Amygdala (tissue), 56 donors: ENCODE results near the gene KDM3A.

Experiments
- DNase-seq, 56 donors: peaks; one replicate each; lab custom pipeline; 2025; lab: John Stamatoyannopoulos, UW

The KDM3A gene, protein sequence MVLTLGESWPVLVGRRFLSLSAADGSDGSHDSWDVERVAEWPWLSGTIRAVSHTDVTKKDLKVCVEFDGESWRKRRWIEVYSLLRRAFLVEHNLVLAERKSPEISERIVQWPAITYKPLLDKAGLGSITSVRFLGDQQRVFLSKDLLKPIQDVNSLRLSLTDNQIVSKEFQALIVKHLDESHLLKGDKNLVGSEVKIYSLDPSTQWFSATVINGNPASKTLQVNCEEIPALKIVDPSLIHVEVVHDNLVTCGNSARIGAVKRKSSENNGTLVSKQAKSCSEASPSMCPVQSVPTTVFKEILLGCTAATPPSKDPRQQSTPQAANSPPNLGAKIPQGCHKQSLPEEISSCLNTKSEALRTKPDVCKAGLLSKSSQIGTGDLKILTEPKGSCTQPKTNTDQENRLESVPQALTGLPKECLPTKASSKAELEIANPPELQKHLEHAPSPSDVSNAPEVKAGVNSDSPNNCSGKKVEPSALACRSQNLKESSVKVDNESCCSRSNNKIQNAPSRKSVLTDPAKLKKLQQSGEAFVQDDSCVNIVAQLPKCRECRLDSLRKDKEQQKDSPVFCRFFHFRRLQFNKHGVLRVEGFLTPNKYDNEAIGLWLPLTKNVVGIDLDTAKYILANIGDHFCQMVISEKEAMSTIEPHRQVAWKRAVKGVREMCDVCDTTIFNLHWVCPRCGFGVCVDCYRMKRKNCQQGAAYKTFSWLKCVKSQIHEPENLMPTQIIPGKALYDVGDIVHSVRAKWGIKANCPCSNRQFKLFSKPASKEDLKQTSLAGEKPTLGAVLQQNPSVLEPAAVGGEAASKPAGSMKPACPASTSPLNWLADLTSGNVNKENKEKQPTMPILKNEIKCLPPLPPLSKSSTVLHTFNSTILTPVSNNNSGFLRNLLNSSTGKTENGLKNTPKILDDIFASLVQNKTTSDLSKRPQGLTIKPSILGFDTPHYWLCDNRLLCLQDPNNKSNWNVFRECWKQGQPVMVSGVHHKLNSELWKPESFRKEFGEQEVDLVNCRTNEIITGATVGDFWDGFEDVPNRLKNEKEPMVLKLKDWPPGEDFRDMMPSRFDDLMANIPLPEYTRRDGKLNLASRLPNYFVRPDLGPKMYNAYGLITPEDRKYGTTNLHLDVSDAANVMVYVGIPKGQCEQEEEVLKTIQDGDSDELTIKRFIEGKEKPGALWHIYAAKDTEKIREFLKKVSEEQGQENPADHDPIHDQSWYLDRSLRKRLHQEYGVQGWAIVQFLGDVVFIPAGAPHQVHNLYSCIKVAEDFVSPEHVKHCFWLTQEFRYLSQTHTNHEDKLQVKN (N-terminal part only)

DNA sequence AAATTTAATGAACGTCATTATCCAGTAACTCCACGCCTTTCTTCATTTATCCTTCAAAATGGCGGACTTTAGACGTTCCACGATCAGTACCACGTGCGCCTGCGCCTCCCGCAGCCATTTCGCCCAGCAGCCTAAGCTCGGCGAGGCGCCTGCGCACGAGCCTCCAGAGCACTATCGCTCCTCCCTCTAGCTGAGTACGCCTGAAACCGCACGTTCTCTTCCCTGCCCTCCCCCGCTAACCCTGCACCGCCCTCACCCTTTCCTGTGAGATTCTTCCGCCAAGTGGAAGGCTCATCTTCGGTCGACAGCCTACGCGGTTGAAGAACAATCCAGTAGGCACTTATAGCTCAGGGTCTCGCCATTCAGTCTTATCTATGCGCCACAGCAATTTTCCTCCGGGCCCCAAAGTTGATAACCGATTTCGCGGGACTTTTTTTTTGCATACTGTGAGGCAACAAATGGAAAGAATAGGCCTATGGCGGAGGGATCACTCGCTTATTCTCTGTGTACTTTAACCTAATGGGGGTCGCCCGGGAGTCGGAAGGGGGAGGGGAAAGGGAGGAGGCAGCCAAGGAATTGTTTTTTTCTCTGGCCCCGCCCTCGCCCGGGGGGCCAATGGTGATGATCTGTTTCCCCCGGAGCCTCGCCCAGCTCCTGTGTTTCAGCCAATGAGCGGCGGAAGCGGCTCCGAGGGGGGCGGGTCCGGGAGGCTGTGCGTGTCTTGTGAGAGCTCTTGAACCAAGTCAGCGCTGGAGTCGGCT, at the start of gene KDM3A:
Gene KDM3A (plus strand): TSS at position 741 of the 761 bp plus-strand sequence. CDS start 677 bp downstream, outside the sequence.
- peak; percentile 71 to 99 (median 97) for DNase-seq

DNA sequence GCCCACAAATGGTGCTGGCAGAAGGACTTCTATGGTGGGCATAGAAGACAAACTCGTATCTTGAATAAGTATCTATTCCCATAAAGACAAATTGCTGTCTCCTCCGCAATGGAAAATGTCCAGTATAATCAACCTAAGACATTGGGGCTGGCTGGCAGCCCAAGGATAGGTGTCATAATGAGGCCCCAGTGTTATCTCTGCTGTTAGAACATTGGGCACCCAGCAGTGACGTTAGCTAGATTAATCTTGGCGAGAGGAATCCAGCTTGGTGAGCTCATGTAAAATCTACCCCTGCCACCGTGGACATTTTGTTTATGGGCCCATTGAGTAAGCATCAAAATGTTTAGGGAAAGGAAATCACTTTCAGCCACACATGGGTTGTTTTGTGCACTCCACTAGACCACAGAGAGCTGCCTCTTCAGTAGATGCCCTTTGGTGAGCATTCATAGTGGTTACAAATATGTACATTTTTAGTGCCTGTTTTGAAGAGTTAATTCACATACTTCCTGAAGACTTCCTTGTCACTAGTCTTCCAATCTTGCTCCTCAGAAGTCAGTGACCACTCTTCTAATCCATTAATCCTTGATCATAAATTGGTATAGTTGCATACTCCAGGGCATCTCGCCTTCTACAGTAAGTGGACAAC, 48.2 kb upstream of the KDM3A start:
- no peak for DNase-seq

DNA sequence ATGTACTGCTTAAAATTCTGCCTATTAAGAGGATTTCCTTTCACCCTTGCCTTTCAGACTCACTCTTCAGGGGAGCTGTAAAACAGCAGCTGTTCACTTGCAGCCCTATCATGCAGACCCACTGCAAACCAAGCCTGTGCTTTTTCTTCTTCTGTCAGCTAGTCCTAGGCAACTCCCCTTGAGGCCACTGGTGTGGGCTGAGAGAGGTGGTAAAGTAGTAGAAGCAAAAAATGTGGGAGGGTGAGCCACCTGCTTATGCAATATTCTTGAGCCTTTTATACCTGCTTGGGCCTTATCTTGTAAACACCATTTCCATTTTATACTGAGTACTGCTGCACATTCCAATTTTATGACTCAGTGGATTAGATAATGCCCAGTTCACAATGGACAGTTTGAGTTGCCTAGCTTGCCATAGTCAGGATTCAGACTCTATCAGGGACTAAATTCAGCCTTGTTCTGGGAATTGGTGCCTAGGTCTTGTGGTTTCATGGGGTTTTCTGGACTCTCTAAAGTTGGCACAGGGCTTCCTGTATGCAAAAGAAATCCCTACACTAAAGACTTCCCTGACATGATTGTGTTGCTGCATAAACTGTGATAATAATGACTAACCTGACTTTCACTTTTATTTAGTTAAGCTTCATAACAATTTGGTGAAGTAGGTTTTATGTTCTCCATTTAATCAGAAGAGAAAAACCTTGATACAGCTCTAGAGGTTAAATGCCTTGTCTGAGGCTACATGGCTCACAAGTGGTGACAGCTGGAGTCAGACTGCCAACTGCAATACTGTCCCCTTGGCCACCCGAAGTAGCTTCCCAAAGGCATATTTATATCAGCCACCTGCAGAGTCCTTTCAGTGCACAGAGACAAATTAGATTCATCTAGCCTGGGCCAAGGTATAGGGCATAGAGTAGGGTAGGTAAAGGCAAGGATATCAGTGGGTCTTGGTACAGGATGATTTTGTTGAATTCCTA, 47.4 kb upstream of the KDM3A start:
- no peak for DNase-seq

DNA sequence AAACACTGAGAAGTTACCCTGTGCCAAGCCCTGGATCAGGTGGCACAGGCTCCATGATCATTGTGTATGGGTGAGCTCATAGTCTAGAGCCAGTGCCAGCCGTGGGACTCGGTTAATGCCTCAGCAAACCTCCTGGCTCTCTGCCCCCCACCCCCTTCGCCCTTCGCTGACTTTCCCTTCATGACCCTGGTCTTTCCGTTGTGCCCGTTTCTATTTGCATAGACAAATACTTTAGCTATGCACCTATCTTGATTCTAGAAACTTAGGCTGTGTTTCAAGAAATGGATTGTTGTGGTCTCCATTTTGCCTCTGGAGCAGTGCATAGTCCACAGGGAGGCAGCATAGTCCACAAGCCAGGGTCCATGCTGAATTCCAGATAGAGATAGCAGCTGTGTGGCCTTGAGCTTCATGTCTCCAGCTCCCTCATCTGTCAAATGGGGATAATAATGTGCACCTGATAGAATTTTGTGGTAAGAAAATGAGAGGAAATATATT, 44.8 kb upstream of the KDM3A start:
- peak in 36 of 56 donors; percentile 3 to 79 (median 32) for DNase-seq

DNA sequence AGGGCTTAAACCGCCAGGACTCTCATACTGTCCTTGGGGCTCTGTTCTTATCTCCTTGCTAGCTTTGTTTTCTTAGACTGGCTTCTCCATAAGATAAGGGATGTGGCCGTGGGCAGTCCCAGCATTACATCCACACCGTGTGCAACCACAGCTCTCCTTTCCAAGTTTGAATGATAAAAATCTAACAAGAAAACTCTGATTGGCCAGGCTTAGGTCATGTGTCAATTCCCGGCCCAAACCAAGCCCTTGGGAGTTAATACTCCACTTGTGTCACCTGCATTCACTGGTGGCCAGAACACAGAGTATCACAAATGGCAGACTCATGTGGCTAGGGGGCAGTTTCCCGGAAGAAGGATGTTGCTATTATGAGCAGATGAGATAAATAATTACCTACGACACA, 43.2 kb upstream of the KDM3A start:
- DNase-seq, result no peak

DNA sequence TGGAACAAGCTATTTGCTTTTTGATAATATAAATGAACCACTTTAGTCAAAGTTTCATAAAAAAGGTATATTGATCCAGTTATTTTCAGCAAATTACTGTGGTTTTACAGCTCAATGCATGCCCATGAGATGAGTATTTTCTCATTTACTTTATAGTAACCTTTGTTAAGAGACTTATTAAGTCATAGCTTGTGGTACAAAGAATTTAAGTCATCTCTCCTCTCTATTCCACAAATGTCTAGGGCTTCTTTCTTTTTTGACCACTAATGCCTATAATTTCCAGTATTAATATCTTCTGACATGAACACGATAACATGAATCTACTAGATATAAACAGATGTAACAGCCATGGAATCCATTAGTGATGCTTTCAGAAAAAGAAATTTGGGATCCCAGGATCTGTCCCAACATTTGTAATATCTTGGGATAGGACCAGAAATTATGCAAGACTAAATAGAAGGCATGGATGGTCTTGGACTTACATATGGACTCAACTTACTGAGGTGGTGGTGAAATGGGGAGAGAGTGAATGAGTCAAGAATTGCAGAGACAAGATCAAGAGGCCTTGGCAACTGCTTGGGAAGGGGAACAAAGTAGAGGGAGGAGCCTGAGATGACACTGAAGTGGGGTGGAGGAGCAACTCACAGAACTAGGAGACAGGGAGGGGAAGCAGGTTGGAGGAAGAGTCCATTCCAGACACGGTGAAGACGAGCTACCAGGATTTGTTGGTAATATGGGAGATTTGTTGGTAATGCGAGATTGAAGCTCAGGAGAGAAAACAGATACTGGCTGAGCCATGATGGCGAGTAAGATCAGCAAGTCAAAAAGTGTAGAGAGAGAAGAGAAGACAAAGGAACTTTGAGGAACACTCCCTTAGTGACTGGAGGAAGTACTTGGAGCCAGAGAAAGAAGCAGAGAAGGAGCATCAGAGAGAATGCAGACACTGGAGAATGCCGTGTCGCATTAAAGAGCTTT, 42.4 kb upstream of the KDM3A start:
- DNase-seq, result no peak

DNA sequence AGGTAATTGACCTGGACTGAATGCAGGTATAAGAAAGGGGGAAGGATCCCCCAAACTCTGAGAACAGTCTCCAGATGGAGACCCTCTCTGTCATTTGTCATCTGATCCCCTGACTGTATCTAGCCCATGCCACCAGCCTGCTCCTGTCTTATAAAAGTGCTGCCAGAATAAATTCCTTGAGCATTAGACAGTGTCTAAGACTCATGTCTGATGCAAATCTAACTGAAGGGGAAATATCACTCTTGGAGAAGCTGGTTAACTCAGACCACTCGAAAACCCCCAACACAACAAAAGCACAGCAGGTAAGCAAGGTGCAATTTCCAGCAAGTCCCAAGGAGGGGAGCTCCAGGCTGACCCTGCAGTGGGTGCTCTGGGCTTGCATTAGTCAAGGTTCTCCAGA, 40.9 kb upstream of the KDM3A start:
- no peak for DNase-seq

DNA sequence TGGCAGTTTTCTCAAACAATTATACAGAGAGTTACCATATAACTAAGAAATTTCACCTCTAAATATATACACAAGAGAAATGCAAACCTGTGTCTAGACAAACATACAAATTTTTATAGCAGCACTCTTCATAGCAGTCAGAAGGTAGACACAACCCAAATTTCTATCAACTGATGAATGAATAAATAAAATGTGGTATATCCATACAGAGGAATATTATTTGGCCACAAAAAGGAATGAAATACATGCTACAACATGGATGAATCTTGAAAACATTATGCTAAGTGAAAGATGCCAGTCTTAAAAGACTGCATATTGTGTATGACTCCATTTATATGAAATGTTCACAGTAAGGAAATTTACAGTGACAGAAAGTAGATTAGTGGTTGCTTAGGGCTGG, 30.6 kb upstream of the KDM3A start:
- DNase-seq, result no peak

DNA sequence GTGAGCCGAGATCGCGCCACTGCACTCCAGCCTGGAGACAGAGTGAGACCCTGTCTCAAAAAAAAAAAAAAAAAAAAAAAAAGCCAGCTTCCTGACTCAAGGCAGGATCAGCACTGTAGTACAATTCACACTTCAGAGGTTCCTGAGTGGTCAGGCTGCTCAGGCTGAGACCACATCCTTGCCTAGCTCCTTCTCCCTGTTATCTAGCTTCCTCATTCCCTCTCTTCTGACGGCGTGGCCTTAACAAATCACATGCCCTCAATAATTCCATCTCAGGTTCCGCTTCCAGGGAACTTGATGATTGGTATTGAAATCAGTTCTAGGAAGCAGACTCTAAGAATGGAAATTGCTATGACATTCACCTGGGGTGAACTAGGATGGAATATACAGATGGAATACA, 29.8 kb upstream of the KDM3A start:
- no peak for DNase-seq

DNA sequence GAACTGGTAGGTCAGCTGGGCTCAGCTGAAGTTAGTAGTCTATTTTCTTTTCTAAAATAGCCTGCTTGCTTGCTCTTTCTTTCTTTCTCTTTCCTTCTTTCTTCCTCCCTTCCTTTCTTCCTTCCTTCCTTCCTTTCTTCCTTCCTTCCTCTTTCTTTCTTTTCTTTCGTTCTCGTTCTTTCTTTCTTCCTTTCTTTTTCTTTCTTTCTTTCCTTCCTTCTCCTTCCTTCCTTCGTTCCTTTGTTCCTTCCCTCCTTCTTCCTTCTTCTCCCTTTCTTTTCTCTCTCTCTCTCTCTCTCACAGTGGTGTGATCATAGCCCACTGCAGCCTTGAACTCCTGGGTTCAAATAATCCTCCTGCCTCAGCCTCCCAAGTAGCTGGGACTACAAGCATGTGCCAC, 29.2 kb upstream of the KDM3A start:
- DNase-seq, result no peak

DNA sequence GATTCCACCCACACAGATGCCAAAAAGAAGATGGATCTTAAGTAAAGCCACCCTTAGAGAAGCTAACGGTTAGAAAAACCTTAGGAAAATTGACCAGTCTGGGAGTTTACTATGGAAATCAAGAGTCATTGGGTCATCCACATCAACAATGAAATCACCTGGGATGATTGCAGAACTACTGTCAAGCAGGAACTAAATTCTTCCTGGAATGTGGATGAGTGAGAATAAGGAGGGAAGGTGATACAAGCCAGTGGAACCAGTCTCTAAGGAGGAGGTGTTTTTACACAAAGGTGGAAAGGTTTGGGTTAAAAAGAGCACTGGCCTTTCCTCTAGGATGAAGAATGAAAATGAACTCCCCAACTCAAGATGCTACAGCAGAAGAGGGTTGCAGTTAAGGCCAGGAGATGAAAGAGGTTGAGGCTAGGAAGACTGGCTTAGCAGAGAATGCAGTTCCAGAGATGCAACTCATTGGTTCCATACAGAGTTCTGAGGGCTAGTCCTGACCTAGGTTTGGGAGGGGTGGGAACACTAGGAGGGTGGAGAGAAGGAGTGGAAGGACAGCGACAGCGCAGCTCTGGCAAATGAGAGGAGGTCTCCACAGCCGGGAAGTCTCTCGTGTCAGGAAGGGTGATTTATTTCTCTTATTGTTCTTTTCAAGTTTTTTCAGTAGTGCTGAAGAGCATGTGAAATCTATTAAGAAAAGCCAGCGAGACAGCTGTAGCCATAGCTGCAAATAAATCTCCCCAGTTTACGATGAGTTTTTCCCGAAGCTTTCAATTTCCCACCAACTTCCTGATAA, 27.7 kb upstream of the KDM3A start:
- no peak for DNase-seq

DNA sequence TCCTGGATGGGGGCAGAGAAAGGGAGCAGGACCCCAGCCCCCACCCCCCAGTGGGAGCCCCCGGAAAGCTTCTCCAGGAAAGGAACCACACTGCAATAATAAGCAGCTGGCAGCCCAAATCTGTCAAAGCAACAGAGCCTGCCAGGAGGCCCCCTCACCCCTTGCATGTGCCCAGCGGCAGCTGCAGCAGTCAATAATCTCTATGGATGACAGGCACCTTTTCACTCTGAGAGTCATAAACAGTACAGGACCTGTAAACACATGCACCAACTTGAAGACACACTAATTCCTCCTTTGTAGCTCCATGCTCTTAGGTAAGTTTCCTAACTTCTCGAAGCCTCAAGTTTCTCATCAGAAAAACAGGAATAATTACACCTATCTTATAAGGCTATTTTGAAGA, 26.2 kb upstream of the KDM3A start:
- DNase-seq, result no peak

DNA sequence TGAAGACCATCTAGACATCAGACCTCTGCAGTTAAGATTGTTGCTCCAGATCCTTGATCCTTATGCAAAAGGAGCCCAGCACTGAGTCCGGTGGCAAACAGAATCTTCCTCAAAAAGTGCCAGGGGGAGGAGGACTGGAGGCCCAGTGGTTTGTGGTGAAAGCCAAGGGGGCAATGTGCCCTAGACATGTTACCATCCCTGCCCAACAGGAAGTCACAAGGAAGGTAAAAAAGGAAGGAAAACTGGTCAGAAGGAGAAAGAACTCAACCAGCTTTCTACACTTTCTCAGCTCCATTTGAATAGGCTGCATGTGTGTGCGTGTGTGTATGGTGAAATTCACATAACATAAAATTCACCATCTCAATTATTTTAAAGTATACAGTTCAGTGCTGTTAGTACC, 25.0 kb upstream of the KDM3A start:
- DNase-seq, result peak in 1 of 56 donors; percentile 20

DNA sequence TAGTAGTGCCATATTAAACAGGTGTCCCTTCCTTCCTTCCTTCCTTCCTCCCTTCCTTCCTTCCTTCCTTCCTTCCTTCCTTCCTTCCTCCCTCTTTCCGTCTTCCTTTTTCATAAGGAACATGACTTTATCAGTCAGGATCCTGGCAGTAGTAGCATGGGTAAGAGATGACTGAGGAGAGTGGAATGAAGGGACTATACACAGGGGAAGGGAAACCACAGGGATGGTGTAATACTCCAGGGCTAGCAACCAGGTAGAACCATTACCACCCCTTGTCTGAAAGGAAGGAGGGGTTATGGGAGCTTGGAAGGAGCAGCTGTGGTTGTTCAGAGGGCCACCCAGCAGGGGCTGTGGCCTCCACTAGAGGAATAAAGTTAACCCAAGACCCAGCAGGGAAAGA, 23.2 kb upstream of the KDM3A start:
- no peak for DNase-seq

DNA sequence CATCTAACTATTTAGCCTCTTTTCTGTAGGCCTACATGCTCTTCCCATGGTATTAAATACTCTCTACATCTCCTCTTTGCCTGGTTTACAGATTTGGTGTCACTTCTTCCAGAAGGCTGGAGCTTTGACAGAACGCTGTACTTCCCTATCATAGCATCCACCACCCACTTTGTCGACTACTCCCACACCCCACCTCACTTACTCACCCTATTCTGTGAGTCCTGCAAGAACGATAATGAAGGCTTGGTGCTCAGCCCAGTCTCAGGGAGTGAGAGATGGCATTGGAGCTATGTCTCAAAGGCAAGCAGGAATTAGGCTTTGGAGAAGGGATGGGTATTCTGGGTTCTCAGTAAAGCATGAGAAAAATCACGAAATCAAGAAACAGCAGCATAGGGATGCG, 20.3 kb upstream of the KDM3A start:
- DNase-seq, result peak in 1 of 56 donors; percentile 5

DNA sequence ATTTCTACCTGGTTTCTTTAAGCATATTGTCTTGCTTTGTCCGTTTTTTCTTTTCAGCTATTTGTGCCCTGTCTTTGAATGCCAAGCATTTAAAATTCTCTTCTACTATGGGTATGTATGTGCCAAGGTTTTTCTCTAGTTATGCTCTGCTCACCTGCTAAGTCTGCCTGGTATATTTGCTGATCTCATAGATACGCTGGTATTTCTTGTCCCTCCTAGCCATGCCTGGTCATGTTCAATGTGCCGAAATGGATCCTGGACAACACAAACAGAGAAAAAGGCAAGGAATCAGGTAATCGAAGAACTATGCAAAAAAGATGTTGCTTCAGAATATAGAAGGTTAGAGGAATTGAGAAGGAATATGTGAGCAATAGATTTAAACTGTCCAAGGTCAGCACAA, 14.9 kb upstream of the KDM3A start:
- DNase-seq, result no peak
